ENCODE results near the gene SUPT6H.
A peak's percentile ranks its signal among the peaks of the same experiment; 100 is the strongest.

Gene SUPT6H

DNA sequence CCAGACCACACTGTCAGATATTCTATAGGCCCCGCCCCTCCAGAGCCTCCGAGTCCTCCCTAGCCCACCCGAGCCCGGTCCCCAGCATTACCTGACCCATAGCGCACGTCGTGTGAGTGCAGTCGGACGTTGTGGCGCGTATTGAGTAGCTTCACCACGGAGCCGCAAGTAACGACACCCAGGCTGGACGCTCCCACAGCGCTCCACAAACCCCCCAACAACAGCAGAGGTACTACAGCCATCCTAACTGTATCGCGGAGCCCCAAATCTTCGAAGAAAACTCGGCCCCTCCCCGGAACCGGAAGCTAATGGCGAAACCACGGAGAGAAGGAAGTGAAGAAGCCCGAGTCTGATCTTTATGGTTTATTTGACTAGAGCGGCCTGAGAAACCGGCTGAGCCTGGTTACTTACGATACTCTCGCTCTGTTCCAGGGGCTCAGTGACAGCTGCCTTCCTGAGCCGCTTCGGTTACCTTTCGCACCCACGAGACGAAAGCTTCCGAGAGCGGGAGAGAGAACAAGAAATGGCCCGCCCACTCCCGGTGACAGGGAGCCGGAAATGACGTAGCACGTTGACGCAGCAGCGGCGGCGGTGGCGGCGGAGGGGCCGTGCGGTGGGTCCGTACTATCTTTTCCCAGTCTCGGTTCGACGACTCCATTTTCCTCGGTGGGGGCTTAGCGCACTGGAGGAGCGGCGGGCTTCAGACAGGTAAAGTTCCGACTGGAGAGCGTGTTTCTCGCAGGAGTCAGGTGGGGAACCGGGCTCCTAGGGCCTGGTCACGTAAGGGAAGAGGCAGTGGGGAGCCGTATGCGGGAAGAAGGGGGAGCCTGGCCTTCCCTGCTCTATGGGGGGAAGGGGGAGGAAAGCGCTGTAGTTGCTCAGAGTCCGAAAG is at the start of gene SUPT6H, which contains the start of gene SDF2:
SUPT6H (plus strand) TSS at position 571 of the 892 bp plus-strand sequence. CDS start 11,197 bp downstream, outside the sequence.
SDF2 (minus strand) TSS at position 272 of the 892 bp plus-strand sequence; CDS start at position 242, 30 bp downstream.
- peak; percentile 98 for DNase-seq

GRCh38 chr17:28612531-28612930 is 49.5 kb upstream of the SUPT6H start:
- no peak for DNase-seq

GRCh38 chr17:28612936-28613872 is 48.8 kb upstream of the SUPT6H start:
- no peak for DNase-seq

- no peak for DNase-seq
These were observed 48.0 kb upstream of the SUPT6H start, which contains the start of gene RSKR for GRCh38 chr17:28613931-28614381. TSS of gene RSKR (minus strand) at chr17:28614185. CDS start at chr17:28614161, 24 bp downstream.

- DNase-seq: no peak
These were observed 46.6 kb upstream of the SUPT6H start for GRCh38 chr17:28615260-28615940.

DNA sequence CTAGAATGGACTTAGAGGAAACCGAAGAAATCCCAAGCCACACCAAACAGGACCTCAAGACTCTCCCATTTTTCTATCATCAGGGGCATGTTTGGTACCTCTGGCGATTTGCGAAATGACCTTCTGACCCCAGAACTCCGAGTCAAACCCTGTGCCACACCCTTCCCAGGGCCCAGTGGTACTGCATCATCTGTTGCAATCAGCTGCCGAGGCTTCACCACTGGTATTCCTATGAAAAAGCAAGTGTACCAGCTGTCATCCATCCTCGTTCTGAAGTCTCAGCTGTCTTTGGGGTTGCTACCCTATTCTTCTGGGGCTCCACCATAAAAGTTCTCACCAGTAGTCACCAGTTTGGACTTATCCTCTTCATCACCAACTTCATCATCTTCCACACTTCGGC is 45.7 kb upstream of the SUPT6H start:
- no peak for DNase-seq

- DNase-seq: no peak
These were observed 43.5 kb upstream of the SUPT6H start for GRCh38 chr17:28618464-28618863.

- DNase-seq: no peak
These were observed 42.0 kb upstream of the SUPT6H start for GRCh38 chr17:28620010-28620409.

DNA sequence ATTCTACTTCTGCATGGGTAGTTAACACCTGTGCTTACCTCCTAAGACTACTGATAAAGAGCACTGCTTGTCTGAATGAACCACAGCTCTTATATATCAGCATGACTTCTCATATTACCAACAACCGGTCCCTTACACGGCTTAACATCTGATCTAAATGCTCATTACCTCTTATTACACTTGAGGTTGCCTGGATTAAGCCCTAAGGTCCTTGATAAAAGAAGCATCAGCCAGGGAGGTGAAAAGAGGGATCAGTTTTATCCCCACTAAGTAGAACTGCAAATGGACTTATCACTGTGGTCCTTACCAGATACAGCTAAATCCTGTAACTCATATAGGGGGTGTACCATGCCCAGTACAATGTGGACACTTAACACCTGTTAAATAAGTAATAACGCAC is 39.8 kb upstream of the SUPT6H start:
- no peak for DNase-seq

GRCh38 chr17:28623696-28624095 is 38.3 kb upstream of the SUPT6H start:
- no peak for DNase-seq

GRCh38 chr17:28624148-28624547 is 37.9 kb upstream of the SUPT6H start:
- DNase-seq: no peak

- DNase-seq: no peak
These were observed 35.2 kb upstream of the SUPT6H start for GRCh38 chr17:28626818-28627217.

GRCh38 chr17:28634206-28634865 is 27.7 kb upstream of the SUPT6H start:
- no peak for DNase-seq

GRCh38 chr17:28635506-28635905 is 26.5 kb upstream of the SUPT6H start:
- DNase-seq: no peak

- no peak for DNase-seq
These were observed 20.4 kb upstream of the SUPT6H start for GRCh38 chr17:28641579-28641978.

GRCh38 chr17:28643983-28644786 is 17.8 kb upstream of the SUPT6H start:
- peak; percentile 47 for DNase-seq

GRCh38 chr17:28644787-28645575 is 17.0 kb upstream of the SUPT6H start, which contains the start of gene BLTP2:
TSS of gene BLTP2 (minus strand) at chr17:28645158. CDS start at chr17:28645056, 102 bp downstream.
- DNase-seq: peak; percentile 97

GRCh38 chr17:28645576-28645939 is 16.4 kb upstream of the SUPT6H start:
- DNase-seq: no peak

DNA sequence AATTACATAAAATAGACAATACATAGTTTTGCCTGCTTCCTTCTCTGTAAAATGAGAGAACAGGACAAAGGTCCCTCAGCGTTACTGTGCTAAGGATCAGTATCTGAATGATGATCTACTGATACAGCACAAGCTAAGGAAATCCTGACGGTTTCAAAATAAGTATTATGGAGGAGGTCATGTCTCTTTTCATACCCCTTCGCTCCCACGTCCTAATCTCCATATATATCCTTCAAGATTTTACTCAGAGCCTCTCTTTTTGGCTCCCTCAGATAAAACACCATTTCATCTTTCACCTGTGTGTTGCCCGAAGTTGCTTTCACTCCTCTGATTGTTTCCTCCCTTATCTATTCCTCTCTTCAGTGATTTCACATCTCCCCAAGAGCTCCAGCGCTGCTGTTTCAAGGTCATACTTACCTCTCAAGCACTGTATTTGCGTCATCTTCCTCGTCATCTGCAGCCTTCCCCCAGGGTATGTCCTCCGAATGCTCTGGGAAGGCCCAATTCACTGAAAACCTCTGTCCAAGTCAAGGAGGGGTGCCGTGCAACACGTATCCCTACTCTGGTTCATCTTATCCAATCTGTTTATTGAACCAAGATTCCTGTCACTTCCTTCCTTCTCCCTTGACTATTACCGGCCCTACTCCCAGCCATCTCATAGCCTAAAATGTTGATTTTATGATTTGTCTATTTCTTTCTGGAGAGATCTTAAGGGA is 15.8 kb upstream of the SUPT6H start:
- DNase-seq: no peak
